ENCODE measurements around the gene CABLES1. TPM values are rescaled to one million over a fixed set of nuclear protein-coding genes. Genes with fewer than 3 reads are reported as not detected.

CABLES1 gene
- polyA plus RNA-seq, 2 of the 4 experiments (the other 2 are of a cell fraction), result 4.5 to 8.6 TPM

DNA sequence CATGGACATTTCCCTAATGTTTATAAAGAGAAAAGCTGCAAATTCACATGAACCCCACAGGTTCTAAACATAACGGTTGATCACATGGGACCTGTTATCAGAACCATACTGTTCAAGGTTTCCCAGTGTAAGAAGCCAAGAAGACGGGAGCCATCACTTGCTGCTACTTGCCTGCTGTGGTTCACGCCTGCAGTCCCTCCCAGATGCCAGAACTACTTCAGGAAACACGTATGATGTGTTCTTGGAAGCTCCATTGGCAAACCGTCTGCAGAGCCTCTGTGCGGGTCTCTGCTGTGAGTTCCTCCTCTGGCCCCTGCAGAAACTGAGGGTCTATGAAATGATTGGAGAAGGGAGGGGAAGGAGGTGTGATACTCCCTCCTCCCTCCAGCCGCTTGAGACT lies 75.2 kb downstream of the CABLES1 start:
- Histone ChIP-seq H3K4me2 (no peak overlapping the region), H3K9me3 (no peaks in the 10 kb centered on the region), H3K4me3 (no peak overlapping the region), H3K4me1 (no peaks in the 10 kb centered on the region), H3K27ac (no peak overlapping the region)
- DNase-seq (ENCODE audit: low read depth in 1 of 2, low spot score in 1 of 2), result no peak
- WGBS (ENCODE audit: missing lambda C conversion rate), result 98% methylated on average over 7 of the region's 7 CpGs
- CTCF ChIA-PET, result no interaction called here
- POLR2A ChIA-PET, result no interaction called here
- no peak for ATAC-seq
- no peak for TF ChIP-seq EHMT2 (IDR thresholded peaks at IDR 0.05; ENCODE audit: low read depth)
- no peak for TF ChIP-seq EP300 (IDR thresholded peaks at IDR 0.05)
- TF ChIP-seq GATA3 (IDR thresholded peaks at IDR 0.05; ENCODE audit: borderline replicate concordance), result no peak
- TF ChIP-seq JUN (IDR thresholded peaks at IDR 0.05), result no peak
- TF ChIP-seq RARB (CRISPR knock-in tag; IDR thresholded peaks at IDR 0.05), result no peak
- TF ChIP-seq NFE2L2 (conservative IDR thresholded peaks at IDR 0.05; ENCODE audit: low read length), result no peak
- TF ChIP-seq, protein P1, sequence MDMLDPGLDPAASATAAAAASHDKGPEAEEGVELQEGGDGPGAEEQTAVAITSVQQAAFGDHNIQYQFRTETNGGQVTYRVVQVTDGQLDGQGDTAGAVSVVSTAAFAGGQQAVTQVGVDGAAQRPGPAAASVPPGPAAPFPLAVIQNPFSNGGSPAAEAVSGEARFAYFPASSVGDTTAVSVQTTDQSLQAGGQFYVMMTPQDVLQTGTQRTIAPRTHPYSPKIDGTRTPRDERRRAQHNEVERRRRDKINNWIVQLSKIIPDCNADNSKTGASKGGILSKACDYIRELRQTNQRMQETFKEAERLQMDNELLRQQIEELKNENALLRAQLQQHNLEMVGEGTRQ (IDR thresholded peaks at IDR 0.05), result no peak
- no peak for TF ChIP-seq EHF (CRISPR knock-in tag; IDR thresholded peaks at IDR 0.05)
- no peak for TF ChIP-seq CHD4 (IDR thresholded peaks at IDR 0.05; ENCODE audit: borderline replicate concordance)
- TF ChIP-seq, protein P2, sequence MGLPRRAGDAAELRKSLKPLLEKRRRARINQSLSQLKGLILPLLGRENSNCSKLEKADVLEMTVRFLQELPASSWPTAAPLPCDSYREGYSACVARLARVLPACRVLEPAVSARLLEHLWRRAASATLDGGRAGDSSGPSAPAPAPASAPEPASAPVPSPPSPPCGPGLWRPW (IDR thresholded peaks at IDR 0.05), result no peak
- no peak for TF ChIP-seq HOXA7 (CRISPR knock-in tag; IDR thresholded peaks at IDR 0.05)
- TF ChIP-seq RAD21 (conservative IDR thresholded peaks at IDR 0.05 in 1 of 2, IDR thresholded peaks at IDR 0.05 in 1 of 2), result no peak
- TF ChIP-seq, protein P3, sequence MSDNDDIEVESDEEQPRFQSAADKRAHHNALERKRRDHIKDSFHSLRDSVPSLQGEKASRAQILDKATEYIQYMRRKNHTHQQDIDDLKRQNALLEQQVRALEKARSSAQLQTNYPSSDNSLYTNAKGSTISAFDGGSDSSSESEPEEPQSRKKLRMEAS (IDR thresholded peaks at IDR 0.05), result no peak
- TF ChIP-seq, protein P4, sequence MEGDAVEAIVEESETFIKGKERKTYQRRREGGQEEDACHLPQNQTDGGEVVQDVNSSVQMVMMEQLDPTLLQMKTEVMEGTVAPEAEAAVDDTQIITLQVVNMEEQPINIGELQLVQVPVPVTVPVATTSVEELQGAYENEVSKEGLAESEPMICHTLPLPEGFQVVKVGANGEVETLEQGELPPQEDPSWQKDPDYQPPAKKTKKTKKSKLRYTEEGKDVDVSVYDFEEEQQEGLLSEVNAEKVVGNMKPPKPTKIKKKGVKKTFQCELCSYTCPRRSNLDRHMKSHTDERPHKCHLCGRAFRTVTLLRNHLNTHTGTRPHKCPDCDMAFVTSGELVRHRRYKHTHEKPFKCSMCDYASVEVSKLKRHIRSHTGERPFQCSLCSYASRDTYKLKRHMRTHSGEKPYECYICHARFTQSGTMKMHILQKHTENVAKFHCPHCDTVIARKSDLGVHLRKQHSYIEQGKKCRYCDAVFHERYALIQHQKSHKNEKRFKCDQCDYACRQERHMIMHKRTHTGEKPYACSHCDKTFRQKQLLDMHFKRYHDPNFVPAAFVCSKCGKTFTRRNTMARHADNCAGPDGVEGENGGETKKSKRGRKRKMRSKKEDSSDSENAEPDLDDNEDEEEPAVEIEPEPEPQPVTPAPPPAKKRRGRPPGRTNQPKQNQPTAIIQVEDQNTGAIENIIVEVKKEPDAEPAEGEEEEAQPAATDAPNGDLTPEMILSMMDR (IDR thresholded peaks at IDR 0.05), result no peak
- no peak for TF ChIP-seq ESRRA (IDR thresholded peaks at IDR 0.05; ENCODE audit: borderline replicate concordance, low read length)
- no peak for TF ChIP-seq CBX2 (IDR thresholded peaks at IDR 0.05; ENCODE audit: borderline replicate concordance, low read depth)
- no peak for TF ChIP-seq RFX5 (IDR thresholded peaks at IDR 0.05)
- no peak for TF ChIP-seq RNF2 (IDR thresholded peaks at IDR 0.05; ENCODE audit: borderline replicate concordance, low read depth)
- TF ChIP-seq, protein P5, sequence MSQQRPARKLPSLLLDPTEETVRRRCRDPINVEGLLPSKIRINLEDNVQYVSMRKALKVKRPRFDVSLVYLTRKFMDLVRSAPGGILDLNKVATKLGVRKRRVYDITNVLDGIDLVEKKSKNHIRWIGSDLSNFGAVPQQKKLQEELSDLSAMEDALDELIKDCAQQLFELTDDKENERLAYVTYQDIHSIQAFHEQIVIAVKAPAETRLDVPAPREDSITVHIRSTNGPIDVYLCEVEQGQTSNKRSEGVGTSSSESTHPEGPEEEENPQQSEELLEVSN (IDR thresholded peaks at IDR 0.05; ENCODE audit: borderline replicate concordance, low read depth), result no peak
- TF ChIP-seq, protein P6, sequence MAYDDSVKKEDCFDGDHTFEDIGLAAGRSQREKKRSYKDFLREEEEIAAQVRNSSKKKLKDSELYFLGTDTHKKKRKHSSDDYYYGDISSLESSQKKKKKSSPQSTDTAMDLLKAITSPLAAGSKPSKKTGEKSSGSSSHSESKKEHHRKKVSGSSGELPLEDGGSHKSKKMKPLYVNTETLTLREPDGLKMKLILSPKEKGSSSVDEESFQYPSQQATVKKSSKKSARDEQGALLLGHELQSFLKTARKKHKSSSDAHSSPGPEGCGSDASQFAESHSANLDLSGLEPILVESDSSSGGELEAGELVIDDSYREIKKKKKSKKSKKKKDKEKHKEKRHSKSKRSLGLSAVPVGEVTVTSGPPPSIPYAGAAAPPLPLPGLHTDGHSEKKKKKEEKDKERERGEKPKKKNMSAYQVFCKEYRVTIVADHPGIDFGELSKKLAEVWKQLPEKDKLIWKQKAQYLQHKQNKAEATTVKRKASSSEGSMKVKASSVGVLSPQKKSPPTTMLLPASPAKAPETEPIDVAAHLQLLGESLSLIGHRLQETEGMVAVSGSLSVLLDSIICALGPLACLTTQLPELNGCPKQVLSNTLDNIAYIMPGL (CRISPR knock-in tag; IDR thresholded peaks at IDR 0.05; ENCODE audit: borderline replicate concordance), result no peak
- FAIRE-seq, result no peak

DNA sequence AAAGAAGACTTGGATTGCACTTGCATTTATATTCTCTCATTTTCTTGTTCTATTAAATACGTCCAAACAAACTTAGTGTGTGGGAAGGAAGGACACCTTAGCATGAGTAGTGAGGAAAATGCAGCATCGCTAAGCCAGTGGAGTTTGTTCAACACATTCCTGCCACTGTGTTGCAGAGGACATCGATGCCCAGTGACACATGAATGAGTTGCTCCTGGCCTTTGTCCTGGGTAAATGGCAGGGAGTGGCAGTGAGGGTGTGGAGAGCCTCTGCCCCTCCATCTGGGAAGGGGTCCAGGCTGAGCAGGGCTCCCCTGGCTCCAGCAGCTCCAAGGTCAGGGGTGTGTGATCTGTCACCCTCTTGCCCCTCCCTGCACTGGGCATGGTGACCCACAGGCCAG lies 75.9 kb downstream of the CABLES1 start:
- ATAC-seq (no peak), FAIRE-seq (no peak), DNase-seq (ENCODE audit: low read depth in 1 of 2, low spot score in 1 of 2) (no peak)
- Histone ChIP-seq H3K27ac (no peak overlapping the region), H3K4me1 (no peaks in the 10 kb centered on the region), H3K9me3 (no peaks in the 10 kb centered on the region), H3K4me3 (no peak overlapping the region), H3K4me2 (no peak overlapping the region)
- 98% methylated on average over 2 of the region's 3 CpGs for WGBS (ENCODE audit: missing lambda C conversion rate)
- CTCF ChIA-PET, result interaction anchor here (1.4 kb wide), 1 partner anchor 108 kb away, joined by 3 read pairs; no protein-coding TSS in a partner anchor
- no peak for TF ChIP-seq JUNB (IDR thresholded peaks at IDR 0.05)
- no peak for TF ChIP-seq ZFP36 (IDR thresholded peaks at IDR 0.05; ENCODE audit: borderline replicate concordance, partially characterized antibody)
- TF ChIP-seq ZNF302 (CRISPR knock-in tag; IDR thresholded peaks at IDR 0.05), result no peak
- TF ChIP-seq JUN (IDR thresholded peaks at IDR 0.05), result no peak
- TF ChIP-seq EHMT2 (IDR thresholded peaks at IDR 0.05; ENCODE audit: low read depth), result no peak
- TF ChIP-seq, protein P4 (IDR thresholded peaks at IDR 0.05), result no peak
- no peak for TF ChIP-seq HOXB13 (CRISPR knock-in tag; IDR thresholded peaks at IDR 0.05; ENCODE audit: low read depth)
- TF ChIP-seq RCOR1 (IDR thresholded peaks at IDR 0.05; ENCODE audit: low read depth, low read length), result no peak
- TF ChIP-seq CBX8 (IDR thresholded peaks at IDR 0.05), result no peak
- TF ChIP-seq RAD21 (conservative IDR thresholded peaks at IDR 0.05 in 1 of 2, IDR thresholded peaks at IDR 0.05 in 1 of 2), result no peak
- no peak for TF ChIP-seq PHF8 (IDR thresholded peaks at IDR 0.05; ENCODE audit: borderline replicate concordance, low read depth)
- TF ChIP-seq KDM5A (IDR thresholded peaks at IDR 0.05), result no peak
- TF ChIP-seq CEBPB (IDR thresholded peaks at IDR 0.05), result no peak
- no peak for TF ChIP-seq HOXA7 (CRISPR knock-in tag; IDR thresholded peaks at IDR 0.05)
- TF ChIP-seq FOSL2 (IDR thresholded peaks at IDR 0.05), result no peak
- no peak for TF ChIP-seq FOSL2 (CRISPR knock-in tag; IDR thresholded peaks at IDR 0.05)
- POLR2A ChIA-PET, result no interaction called here
